Keratinocyte (primary cell): ENCODE data around the gene RPL29. TPM values are rescaled to one million over a fixed set of nuclear protein-coding genes. Genes with fewer than 3 reads are reported as not detected.

Experiments
- DNase-seq: peaks from one replicate; pipeline ENCODE4 v3.0.0-alpha.2; 2011; ENCODE audit warnings: low read depth, missing footprints, low spot score
- FAIRE-seq: peaks from 2 replicates; lab custom pipeline; 2011; peaks lifted over from hg19 to GRCh38; lab: Jason Lieb, UNC
- H2AFZ ChIP-seq: 2 replicates; pipeline ENCODE4 v1.6.0; 2012; ENCODE audit warnings: low read length, control low read depth, inconsistent platforms; ENCODE audit not compliant: control insufficient read depth
- H3K27ac ChIP-seq: 2 replicates; pipeline ENCODE4 v1.5.1; 2011; ENCODE audit warnings: low read length; ENCODE audit not compliant: control insufficient read depth, insufficient read depth
- H3K27me3 ChIP-seq: 3 replicates; pipeline ENCODE4 v1.6.0; 2011; ENCODE audit warnings: low read length; ENCODE audit not compliant: control insufficient read depth, insufficient read depth; ENCODE audit errors: extremely low read depth
- H3K36me3 ChIP-seq, 2 experiments: 2 replicates in 1 of 2; 3 replicates in 1 of 2; pipeline ENCODE4 v1.5.1; 2011; ENCODE audit warnings: low read length in 2 of 2, mild to moderate bottlenecking in 1 of 2; ENCODE audit not compliant: control insufficient read depth in 2 of 2, insufficient read depth in 2 of 2; ENCODE audit errors: extremely low read depth in 1 of 2
- H3K4me1 ChIP-seq: 3 replicates; pipeline ENCODE4 v1.5.1; 2011; ENCODE audit warnings: low read length; ENCODE audit not compliant: control insufficient read depth, insufficient read depth; ENCODE audit errors: extremely low read depth
- H3K4me2 ChIP-seq: 3 replicates; pipeline ENCODE4 v1.6.0; 2011; ENCODE audit warnings: low read depth, low read length; ENCODE audit not compliant: control insufficient read depth, insufficient read depth; ENCODE audit errors: extremely low read depth
- H3K4me3 ChIP-seq, 3 experiments: fragments of 200-600 bp in 1 of 3; sonication (generic) in 1 of 3; 2 replicates in 2 of 3; 3 replicates in 1 of 3; pipeline ENCODE4 v1.5.1; 2011 to 2016; ENCODE audit warnings: low read length in 3 of 3, mild to moderate bottlenecking in 3 of 3, control low read depth in 2 of 3, inconsistent platforms in 1 of 3, low read depth in 1 of 3, mixed read lengths in 1 of 3, mixed run types in 1 of 3, moderate library complexity in 1 of 3; ENCODE audit not compliant: control insufficient read depth in 2 of 3, insufficient read depth in 2 of 3; ENCODE audit errors: extremely low read depth in 1 of 3
- H3K79me2 ChIP-seq: 2 replicates; pipeline ENCODE4 v1.6.0; 2012; ENCODE audit warnings: low read length; ENCODE audit not compliant: control insufficient read depth, insufficient read depth
- H3K9ac ChIP-seq: 3 replicates; pipeline ENCODE4 v1.6.0; 2011; ENCODE audit warnings: low read length; ENCODE audit not compliant: control insufficient read depth, insufficient read depth; ENCODE audit errors: extremely low read depth
- H3K9me1 ChIP-seq: 3 replicates; pipeline ENCODE4 v1.6.0; 2011; ENCODE audit warnings: low read length; ENCODE audit not compliant: control insufficient read depth, insufficient read depth; ENCODE audit errors: extremely low read depth
- H3K9me3 ChIP-seq: 2 replicates; pipeline ENCODE4 v1.5.1; 2012; ENCODE audit warnings: low read depth, low read length; ENCODE audit not compliant: control insufficient read depth
- H4K20me1 ChIP-seq: 3 replicates; pipeline ENCODE4 v1.6.0; 2011; ENCODE audit warnings: low read length; ENCODE audit not compliant: control insufficient read depth, insufficient read depth; ENCODE audit errors: extremely low read depth
- EZH2 ChIP-seq: IDR thresholded peaks from one replicate; pipeline ENCODE4 v1.6.1; 2012; ENCODE audit warnings: inconsistent platforms, mild to moderate bottlenecking, low read length, moderate library complexity
- dilution Hi-C: fragments of 300-500 bp; cut with MboI; formaldehyde crosslinking; loops from one replicate; pipeline ENCODE4 v1.7.0; 2020; ENCODE audit warnings: low sequenced_read_pairs; ENCODE audit not compliant: extremely low pct_ligation_motif_present
- polyA plus RNA-seq, 5 experiments: library from polyadenylated mRNA; depleted of rRNA in 3 of 5; stranded (reverse) in 3 of 5; stranded (forward) in 1 of 5; unstranded in 1 of 5; fragments of >200 nt; gene quantifications; 1 replicate in 1 of 5; 2 replicates in 3 of 5; 3 replicates in 1 of 5; pipeline versions ENCODE4 v1.2.1 to v1.2.3, GENCODE V29; 2011 to 2012; ENCODE audit warnings: missing spikeins in 2 of 5, low read depth in 1 of 5, low replicate concordance in 1 of 5
- TF ChIP-seq, protein P1 (sequence below), 3 experiments: IDR thresholded peaks in 1 of 3; conservative IDR thresholded peaks in 1 of 3; optimal IDR thresholded peaks in 1 of 3; 2 replicates in 2 of 3; 3 replicates in 1 of 3; pipeline versions ENCODE3 to v1.5.1; 2011; ENCODE audit warnings: low read length in 3 of 3, mild to moderate bottlenecking in 3 of 3, moderate library complexity in 2 of 3, control low read depth in 1 of 3, inconsistent platforms in 1 of 3; ENCODE audit not compliant: insufficient read depth in 2 of 3; ENCODE audit errors: extremely low read depth in 1 of 3

The RPL29 gene
- polyA plus RNA-seq, 1 donor (not counting 4 experiments of a cell fraction or from before 2014, with no cell fraction given), result 1,648 TPM

DNA sequence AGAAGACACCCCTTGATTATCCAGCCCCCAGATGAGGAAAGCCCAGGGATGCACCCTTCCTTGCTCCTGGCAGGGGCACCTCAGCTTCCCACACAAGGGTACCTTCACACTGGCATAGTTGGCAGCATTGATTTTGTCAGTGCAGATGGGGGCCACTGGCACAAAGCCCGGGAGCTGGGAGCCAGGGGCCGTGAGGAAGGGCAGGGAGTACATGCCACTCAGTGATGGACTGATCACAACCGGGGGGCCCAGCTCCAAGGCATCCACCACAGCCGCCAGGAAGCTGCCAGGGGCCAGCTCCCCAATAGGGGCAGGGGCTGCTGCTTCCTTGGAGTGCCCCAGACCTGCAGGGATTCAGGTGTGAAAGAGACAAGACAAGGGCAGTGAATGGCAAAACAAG lies 25.9 kb downstream of the RPL29 start:
- H3K9ac ChIP-seq, result no peak overlapping the region
- no peaks in the 10 kb centered on the region for H3K27me3 ChIP-seq
- no peaks in the 10 kb centered on the region for H3K9me3 ChIP-seq
- DNase-seq, result no peak
- TF ChIP-seq, protein P1, sequence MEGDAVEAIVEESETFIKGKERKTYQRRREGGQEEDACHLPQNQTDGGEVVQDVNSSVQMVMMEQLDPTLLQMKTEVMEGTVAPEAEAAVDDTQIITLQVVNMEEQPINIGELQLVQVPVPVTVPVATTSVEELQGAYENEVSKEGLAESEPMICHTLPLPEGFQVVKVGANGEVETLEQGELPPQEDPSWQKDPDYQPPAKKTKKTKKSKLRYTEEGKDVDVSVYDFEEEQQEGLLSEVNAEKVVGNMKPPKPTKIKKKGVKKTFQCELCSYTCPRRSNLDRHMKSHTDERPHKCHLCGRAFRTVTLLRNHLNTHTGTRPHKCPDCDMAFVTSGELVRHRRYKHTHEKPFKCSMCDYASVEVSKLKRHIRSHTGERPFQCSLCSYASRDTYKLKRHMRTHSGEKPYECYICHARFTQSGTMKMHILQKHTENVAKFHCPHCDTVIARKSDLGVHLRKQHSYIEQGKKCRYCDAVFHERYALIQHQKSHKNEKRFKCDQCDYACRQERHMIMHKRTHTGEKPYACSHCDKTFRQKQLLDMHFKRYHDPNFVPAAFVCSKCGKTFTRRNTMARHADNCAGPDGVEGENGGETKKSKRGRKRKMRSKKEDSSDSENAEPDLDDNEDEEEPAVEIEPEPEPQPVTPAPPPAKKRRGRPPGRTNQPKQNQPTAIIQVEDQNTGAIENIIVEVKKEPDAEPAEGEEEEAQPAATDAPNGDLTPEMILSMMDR (optimal IDR thresholded peaks at IDR 0.05 in 1 of 3, IDR thresholded peaks at IDR 0.05 in 1 of 3, conservative IDR thresholded peaks at IDR 0.05 in 1 of 3; ENCODE audit: extremely low read depth in 1 of 3, insufficient read depth in 2 of 3, low read length in 3 of 3), result no peak
- no peak for TF ChIP-seq EZH2
- H3K27ac ChIP-seq, result no peak overlapping the region
- H3K4me2 ChIP-seq, result no peak overlapping the region
- H3K4me3 ChIP-seq, result no peak overlapping the region
- no peaks in the 10 kb centered on the region for H3K36me3 ChIP-seq
- FAIRE-seq, result no peak
- peaks cover 4% of the 10 kb centered on the region for H3K79me2 ChIP-seq
- no peaks in the 10 kb centered on the region for H4K20me1 ChIP-seq
- no peak overlapping the region for H2AFZ ChIP-seq
- peaks cover 28% of the 10 kb centered on the region for H3K4me1 ChIP-seq
- no peaks in the 10 kb centered on the region for H3K9me1 ChIP-seq
- dilution Hi-C loops, result no loop called here

DNA sequence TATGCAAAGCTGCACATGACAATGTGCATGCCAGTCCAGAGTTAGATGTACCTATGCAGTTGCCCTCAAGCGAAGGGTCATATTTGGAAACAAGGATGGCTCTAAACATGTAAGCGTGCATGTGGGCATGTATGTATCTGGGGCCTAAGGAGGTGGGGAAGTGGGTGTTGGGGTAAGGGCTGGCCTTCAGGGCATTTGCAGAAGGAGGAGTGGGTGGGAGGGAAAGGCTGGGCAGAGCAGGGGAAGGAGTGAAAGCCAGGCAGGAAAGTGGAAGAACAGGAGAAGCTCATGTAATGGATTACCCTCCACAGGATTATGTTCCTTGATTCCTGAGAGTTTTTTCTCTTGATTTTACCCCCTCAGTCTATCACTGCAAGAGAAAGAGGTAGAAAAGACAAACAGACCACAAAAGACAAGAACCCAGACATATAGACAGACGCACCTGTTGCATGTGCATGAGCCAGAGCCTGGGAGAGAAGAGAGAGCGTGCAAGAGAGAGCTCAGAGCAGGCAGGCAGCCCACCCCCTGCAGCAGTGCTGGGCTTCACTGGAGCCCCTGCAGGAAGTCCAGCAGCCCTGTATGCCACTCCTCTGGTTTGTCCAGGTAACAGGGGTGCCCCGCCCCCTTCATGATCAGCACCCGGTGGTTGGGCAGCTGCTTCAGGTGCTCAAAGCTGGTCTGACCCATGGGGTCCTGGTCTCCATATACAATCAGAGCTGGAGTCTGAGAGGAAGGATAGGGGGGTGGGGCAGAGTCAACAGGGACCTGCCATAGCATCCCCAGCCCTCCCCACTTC lies 26.6 kb downstream of the RPL29 start:
- H3K9me1 ChIP-seq, result no peaks in the 10 kb centered on the region
- peaks cover 0 to 1% of the 10 kb centered on the region in 2 experiments for H3K36me3 ChIP-seq
- DNase-seq (no peak), FAIRE-seq (peak; percentile 44)
- TF ChIP-seq EZH2, result no peak
- TF ChIP-seq, protein P1 (optimal IDR thresholded peaks at IDR 0.05 in 1 of 3, IDR thresholded peaks at IDR 0.05 in 1 of 3, conservative IDR thresholded peaks at IDR 0.05 in 1 of 3; ENCODE audit: extremely low read depth in 1 of 3, insufficient read depth in 2 of 3, low read length in 3 of 3), result no peak
- dilution Hi-C loops, result no loop called here
- no peak overlapping the region for H2AFZ ChIP-seq
- H3K27ac ChIP-seq, result no peak overlapping the region
- H3K4me2 ChIP-seq, result no peak overlapping the region
- no peaks in the 10 kb centered on the region for H3K27me3 ChIP-seq
- no peaks in the 10 kb centered on the region for H4K20me1 ChIP-seq
- H3K9me3 ChIP-seq, result no peaks in the 10 kb centered on the region
- no peak overlapping the region for H3K4me3 ChIP-seq
- peaks cover 4% of the 10 kb centered on the region for H3K79me2 ChIP-seq
- peaks cover 20% of the 10 kb centered on the region for H3K4me1 ChIP-seq
- H3K9ac ChIP-seq, result no peak overlapping the region
